ENCODE data around the gene ROR1. TPM values are rescaled to one million over a fixed set of nuclear protein-coding genes. Genes with fewer than 3 reads are reported as not detected.

The ROR1 gene
- total and polyA plus RNA-seq, 10 of the 15 experiments (the other 5 are each of a cell fraction or from before 2014, with no cell fraction given): 0.02 to 0.08 (median 0.05) TPM; not detected in 6

- Histone ChIP-seq H3K27ac (ENCODE audit: control insufficient read depth, insufficient read depth) (no peak overlapping the region), H3K27me3 (replicated peaks in 1 of 2; ENCODE audit: control insufficient read depth in 2 of 2, insufficient read depth in 2 of 2, low read length in 1 of 2) (no peaks in the 10 kb centered on the region), H4K20me1 (ENCODE audit: control insufficient read depth, insufficient read depth) (no peaks in the 10 kb centered on the region), H3K36me3 (ENCODE audit: control insufficient read depth in 2 of 2, insufficient read depth in 2 of 2, low read length in 1 of 2) (no peaks in the 10 kb centered on the region), H3K4me3 (no peak overlapping the region), H3K79me2 (ENCODE audit: control insufficient read depth, insufficient read depth, low read length) (no peaks in the 10 kb centered on the region), H3K4me1 (ENCODE audit: control insufficient read depth, insufficient read depth, low read length) (peaks cover 18% of the 10 kb centered on the region), H3K9ac (ENCODE audit: control insufficient read depth, insufficient read depth, low read length) (no peak overlapping the region), H2AFZ (ENCODE audit: control insufficient read depth, low read depth, low read length) (no peak overlapping the region), H3K9me3 (replicated peaks; ENCODE audit: control insufficient read depth, insufficient read depth, low read length) (no peaks in the 10 kb centered on the region), H3K4me2 (ENCODE audit: control insufficient read depth, insufficient read depth) (no peak overlapping the region)
- DNase-seq (ENCODE audit: low read depth, low spot score): peak; percentile 8
- no TSS peak for BruUV-seq (replicated peaks)
- POLR2A ChIA-PET: no interaction called here
- RAD21 ChIA-PET (ENCODE audit: unreplicated experiment): interaction anchor here (1.6 kb wide), 1 partner anchor 23 kb away, joined by 4 read pairs; no protein-coding TSS in a partner anchor
- TF ChIP-seq BMI1 (IDR thresholded peaks at IDR 0.05; ENCODE audit: borderline replicate concordance) (no peak), SPI1 (IDR thresholded peaks at IDR 0.05; ENCODE audit: borderline replicate concordance, insufficient read depth, low read depth, low read length) (0 out of 2 replicates have a peak, but pooled peaks have one; percentile 3), EP300 (IDR thresholded peaks at IDR 0.05; ENCODE audit: borderline replicate concordance in 1 of 2, control insufficient read depth in 1 of 2, low read depth in 2 of 2, low read length in 2 of 2) (0 out of 4 replicates have a peak, but pooled peaks of 1 of the 2 experiments have one; percentile 12), MEF2B (IDR thresholded peaks at IDR 0.05; ENCODE audit: partially characterized antibody, poor library complexity, severe bottlenecking) (peak; percentile 57), E4F1 (IDR thresholded peaks at IDR 0.05; ENCODE audit: borderline replicate concordance, partially characterized antibody) (no peak), DPF2 (IDR thresholded peaks at IDR 0.05) (no peak), PRDM15 (CRISPR knock-in tag; IDR thresholded peaks at IDR 0.05) (no peak), EGR1 (IDR thresholded peaks at IDR 0.05; ENCODE audit: borderline replicate concordance in 1 of 2, low read depth in 2 of 2, low read length in 2 of 2) (no peak), RAD51 (IDR thresholded peaks at IDR 0.05) (peak; percentile 49; the same call in 1 of the 2 replicates)
- intact Hi-C loops (cut with micrococcal nuclease; ENCODE audit: unreplicated experiment): no loop called here
- 71% methylated on average over 4 of the region's 4 CpGs for WGBS (ENCODE audit: insufficient coverage, insufficient replicate concordance, low lambda C conversion rate, missing lambda C conversion rate)
- ATAC-seq: peak; percentile 8; the same call in 2 of the 3 replicates
- in situ Hi-C loops (cut with MboI): no loop called here
- SMC1A ChIA-PET (ENCODE audit: uncharacterized antibody, unreplicated experiment): interaction anchor here (2.6 kb wide), 1 partner anchor 13 kb away, joined by 11 read pairs; no protein-coding TSS in a partner anchor
- CTCF ChIA-PET: no interaction called here
- FAIRE-seq: no peak
These were observed 117.4 kb downstream of the ROR1 start for GRCh38 chr1:63891060-63891690.
